ENCODE results near the gene AGMO.

Gene AGMO

GRCh38 chr7:15234431-15234830 lies 327.4 kb downstream of the AGMO start:
- TF ChIP-seq CTCF (IDR thresholded peaks at IDR 0.05), result no peak

DNA sequence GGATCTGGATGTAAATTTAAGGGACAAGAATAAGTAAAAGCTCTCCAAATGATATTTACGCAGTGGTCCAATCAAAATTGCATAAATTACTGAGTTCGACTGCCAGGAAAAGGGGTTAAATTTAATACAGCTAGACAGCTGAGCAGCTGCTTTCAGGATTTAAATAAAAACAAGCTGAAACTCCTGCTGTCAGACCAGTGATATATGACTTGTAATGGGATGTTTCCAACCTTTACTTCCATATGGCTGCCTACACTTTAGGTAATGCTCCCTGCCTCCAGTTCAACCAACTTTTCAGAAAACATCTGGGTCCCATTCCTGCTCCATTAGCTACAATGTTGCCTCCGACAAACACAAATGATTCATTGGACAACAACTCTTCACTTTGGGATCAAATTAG lies 333.0 kb downstream of the AGMO start:
- TF ChIP-seq CTCF (IDR thresholded peaks at IDR 0.05), result no peak

DNA sequence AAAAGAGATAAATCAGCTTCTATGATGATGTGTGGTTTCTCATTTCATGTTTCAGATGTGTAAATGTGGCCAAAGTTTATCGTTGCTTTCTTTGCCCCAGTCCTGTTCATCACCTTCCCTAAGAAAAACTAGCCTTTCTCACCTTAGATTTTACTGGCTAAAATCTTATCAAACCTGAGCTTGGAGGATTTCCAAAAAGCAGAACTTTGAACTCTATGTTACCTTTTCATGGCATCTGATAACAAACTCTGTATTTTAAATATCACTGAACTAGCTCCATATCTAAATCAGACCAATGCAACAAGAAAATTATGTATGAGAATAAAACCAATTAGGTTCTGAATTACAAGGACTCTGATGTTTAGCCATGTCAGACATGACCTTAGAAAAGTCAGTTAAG lies 335.8 kb downstream of the AGMO start:
- no peak for TF ChIP-seq CTCF (IDR thresholded peaks at IDR 0.05)

DNA sequence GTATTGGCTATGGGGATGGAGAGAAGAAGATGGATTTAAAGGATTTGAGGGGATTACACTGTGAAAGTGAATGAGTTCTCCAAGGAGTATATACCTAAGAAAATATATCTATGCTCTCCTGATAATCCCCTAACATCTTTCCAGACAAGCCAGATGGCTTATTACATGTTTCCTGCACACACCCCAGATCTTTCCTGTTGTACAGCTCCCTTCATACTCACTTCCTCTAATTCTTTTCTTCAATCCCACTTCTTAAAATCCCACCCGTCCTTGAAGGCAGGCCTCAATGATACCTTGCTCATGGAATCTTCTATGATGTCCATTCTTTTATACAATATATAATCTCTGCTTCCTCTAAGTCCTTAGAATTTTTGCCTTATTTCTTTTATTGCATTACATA lies 342.1 kb downstream of the AGMO start:
- no peak for TF ChIP-seq CTCF (IDR thresholded peaks at IDR 0.05)

GRCh38 chr7:15218261-15218660 lies 343.6 kb downstream of the AGMO start:
- no peak for TF ChIP-seq CTCF (IDR thresholded peaks at IDR 0.05)

GRCh38 chr7:15215616-15216015 lies 346.2 kb downstream of the AGMO start:
- no peak for TF ChIP-seq CTCF (IDR thresholded peaks at IDR 0.05)

- TF ChIP-seq CTCF (IDR thresholded peaks at IDR 0.05), result no peak
Observed at GRCh38 chr7:15214976-15215375, 346.8 kb downstream of the AGMO start.

DNA sequence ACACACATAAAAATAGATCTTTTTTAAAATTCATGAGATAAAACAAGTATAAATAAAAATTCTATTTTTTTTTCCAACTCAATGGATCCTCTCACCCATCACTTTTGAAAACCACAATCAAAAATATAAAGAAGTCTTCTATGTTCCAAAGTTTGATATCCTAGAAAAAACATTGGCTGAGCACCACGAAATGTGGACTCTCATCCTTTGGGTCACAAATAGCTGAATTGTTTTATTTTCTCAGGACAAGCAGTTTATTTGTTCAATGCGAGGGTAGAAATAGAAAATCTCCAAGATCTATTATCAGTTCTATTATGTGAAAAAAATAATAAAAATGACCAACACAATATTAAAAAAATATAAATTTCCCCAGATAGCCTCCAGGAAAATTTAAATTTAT lies 348.7 kb downstream of the AGMO start:
- TF ChIP-seq CTCF (IDR thresholded peaks at IDR 0.05), result no peak
